MM.1S (cell line): Measurements from ENCODE around the gene TTLL6.

Source experiments
- EZH2phosphoT487 ChIP-seq: fragments of 300-600 bp; sonication (generic); IDR thresholded peaks from 2 replicates; pipeline ENCODE4 v1.6.1; 2018; ENCODE audit warnings: antibody characterized with exemption, low read length
- TF ChIP-seq, protein P1 (sequence below): fragments of 300-600 bp; sonication (generic); IDR thresholded peaks from 2 replicates; pipeline ENCODE4 v1.5.1; 2016; ENCODE audit warnings: antibody characterized with exemption, low read length, mixed read lengths

DNA sequence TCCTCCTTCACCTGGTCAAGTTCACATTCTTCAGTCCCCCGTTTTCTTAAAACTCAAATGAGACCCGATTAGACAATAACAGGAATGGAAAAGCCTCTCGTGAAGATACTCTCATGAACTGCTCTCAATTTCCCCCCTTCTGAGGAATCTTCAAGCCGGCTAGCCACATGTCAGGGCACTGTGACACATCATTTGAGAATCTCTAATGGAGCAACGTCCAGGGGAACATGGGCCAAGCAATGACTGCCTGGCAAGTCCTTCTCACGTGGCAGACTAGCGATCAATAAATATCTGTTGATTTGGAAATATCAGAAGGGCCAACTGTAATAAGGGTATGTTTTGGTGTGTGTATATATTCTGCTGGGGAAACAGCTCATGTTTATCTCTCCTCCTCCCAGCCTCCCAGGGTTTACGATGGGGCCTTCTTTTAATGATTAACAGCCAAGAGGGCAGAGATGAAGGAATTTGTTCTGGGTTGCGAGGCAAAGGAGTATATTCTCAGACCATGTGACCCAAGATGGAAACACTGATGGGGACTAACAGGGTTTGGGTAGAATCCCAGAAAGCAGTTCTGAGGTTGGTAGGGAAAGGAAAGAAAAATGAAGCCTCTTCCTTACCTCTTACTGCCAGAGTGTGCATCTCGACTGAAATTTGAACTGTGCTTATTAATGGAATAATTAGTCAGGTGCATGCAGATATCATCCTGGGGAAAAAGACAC, 21.4 kb downstream of the TTLL6 start:
- no peak for TF ChIP-seq EZH2phosphoT487
- TF ChIP-seq, protein P1, sequence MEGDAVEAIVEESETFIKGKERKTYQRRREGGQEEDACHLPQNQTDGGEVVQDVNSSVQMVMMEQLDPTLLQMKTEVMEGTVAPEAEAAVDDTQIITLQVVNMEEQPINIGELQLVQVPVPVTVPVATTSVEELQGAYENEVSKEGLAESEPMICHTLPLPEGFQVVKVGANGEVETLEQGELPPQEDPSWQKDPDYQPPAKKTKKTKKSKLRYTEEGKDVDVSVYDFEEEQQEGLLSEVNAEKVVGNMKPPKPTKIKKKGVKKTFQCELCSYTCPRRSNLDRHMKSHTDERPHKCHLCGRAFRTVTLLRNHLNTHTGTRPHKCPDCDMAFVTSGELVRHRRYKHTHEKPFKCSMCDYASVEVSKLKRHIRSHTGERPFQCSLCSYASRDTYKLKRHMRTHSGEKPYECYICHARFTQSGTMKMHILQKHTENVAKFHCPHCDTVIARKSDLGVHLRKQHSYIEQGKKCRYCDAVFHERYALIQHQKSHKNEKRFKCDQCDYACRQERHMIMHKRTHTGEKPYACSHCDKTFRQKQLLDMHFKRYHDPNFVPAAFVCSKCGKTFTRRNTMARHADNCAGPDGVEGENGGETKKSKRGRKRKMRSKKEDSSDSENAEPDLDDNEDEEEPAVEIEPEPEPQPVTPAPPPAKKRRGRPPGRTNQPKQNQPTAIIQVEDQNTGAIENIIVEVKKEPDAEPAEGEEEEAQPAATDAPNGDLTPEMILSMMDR = no peak
